Measurements from ENCODE around the gene DDX1.

The DDX1 gene

DNA sequence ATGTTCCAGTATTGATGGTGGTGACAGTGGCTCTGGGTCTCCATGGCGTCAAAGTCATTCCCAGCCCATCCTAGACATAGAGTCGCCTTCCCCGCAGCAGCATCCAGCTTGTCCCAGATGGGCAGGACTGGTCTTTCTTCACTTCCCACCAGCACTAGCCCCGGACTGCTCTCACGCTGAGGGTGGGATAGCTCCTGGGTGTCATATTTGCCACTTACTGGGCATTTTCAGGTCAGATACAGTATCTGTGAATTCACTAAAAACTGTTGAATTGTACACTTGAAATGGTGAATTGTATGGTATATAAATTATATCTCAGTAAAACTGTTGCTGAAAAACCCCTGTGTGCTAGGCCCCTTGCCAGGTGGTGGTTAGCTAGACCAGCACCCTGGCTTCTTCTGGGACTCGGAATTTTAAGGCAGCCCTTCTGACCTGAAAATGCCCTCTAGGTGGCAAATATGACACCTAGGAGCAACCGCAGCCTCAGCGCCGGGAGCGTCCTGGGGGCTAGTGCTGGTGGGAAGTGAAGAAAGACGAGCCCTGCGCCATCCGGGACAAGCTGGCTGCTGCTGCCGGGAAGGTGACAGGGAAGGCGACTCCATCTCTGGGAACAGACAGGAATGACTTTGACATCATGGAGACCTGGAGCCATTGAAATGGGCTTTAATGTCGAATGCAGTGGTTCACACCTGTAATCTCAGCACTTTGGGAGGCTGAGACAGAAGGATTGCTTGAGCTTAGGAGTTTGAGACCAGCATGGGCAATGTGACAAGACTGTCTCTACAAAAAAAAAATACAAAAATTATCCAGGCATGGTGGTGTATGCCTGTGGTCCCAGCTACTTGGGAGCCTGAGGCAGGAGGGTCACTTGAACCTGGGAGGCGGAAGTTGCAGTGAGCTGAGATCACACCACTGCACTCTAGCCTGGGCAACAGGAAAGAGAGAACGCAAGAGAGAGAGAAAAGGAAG, 56.2 kb downstream of the DDX1 start:
- DNase-seq: no peak

DNA sequence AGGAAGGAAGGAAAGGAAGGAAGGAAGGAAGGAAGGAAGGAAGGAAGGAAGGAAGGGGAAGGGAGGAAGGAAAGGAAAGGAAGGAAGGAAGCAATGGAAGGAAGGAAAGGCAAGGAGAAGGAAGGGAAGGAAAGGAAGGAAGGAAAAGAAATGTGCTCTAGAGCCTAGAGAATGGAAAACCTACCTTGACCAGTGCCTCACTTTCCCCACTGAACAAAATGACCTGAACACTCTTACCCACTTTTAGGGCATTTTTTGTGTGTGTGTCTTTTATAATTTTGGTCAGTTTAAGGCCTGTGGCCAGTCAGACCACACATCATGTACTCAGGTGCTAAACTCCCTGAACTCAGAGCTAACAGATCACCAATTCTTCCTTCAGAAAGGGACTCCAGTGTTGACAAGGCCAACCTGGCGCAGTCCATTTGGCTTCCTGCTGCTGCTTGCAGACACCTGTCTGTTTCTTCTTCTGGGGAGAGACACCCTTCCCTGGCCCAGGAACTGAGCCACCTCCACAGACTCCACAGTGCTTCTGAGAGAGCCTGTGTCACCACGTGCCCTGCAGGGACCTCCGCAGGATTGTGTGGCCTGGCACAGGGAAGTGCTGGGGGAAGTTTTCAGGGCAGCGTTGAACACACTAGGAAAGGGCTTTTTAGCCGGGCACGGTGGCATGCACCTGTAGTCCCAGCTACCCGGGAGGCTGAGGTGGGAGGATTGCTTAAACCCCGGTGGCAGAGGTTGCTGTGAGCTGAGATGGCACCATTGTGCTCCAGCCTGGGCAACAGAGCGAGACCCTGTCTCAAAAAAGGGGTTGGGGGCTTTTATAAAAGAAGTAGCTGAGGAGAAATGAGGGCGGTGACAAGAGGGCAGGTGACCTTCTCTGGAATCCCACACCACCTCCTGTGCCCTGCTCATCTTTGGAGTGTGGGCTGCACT, 57.2 kb downstream of the DDX1 start:
- DNase-seq: no peak

- no peak for DNase-seq
Measured at GRCh38 chr2:15649561-15650255, 58.0 kb downstream of the DDX1 start.

- no peak for DNase-seq
Measured at GRCh38 chr2:15650616-15651366, 59.1 kb downstream of the DDX1 start.

DNA sequence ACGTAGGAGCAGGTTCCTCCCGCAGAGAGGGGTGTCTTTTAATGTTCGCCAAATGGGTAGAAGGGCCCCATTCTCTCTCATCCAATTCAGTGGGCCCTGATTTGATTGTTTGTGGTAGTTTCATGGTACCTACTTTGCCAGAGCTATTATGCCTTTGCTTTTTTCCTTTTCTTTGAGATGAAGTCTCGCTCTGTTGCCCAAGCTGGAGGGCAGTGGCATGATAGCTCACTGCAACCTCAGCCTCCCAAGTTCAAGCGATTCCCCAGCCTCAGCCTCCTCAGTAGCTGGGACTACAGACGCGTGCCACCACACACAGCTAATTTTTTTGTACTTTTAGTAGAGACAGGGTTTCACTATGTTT, 59.7 kb downstream of the DDX1 start:
- DNase-seq: no peak

GRCh38 chr2:15652252-15652651, 60.6 kb downstream of the DDX1 start:
- no peak for DNase-seq

DNA sequence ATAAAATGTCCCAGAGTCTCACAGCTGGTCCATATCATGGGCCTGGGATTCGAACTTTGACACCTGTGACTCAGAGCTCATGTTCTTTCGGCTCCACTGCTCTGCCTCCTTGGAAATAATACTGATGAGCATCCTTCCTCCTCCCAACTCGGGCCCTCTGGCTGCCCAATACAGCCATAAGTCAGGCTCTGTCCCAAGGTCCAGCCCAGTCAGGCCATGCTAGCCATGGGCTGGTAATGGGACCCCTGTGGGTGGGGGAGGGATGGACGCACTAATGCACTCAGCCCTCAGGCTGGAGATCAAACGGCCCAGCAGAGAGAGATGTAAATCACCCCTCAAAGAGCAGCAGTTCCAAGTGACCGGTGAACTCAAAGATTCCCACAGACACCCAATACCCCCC, 61.1 kb downstream of the DDX1 start:
- no peak for DNase-seq

GRCh38 chr2:15653806-15654726, 62.4 kb downstream of the DDX1 start:
- no peak for DNase-seq

DNA sequence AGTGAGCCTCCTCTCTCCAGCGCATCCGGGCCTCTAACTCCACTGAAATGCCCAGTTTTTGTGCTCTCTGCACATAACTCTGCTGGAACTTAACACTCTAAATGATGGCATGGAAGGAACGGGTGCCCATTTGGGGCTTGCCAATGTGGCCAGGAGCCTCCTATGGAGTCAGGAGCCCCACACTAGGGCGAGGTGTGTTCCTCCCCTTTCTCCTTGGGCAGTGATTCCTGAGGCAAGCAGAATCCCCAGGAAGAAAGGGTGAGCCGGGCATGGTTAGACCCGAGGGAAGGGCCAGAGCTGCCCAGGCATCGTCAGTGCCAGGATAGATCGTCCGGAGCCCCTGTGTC, 63.0 kb downstream of the DDX1 start:
- no peak for DNase-seq

DNA sequence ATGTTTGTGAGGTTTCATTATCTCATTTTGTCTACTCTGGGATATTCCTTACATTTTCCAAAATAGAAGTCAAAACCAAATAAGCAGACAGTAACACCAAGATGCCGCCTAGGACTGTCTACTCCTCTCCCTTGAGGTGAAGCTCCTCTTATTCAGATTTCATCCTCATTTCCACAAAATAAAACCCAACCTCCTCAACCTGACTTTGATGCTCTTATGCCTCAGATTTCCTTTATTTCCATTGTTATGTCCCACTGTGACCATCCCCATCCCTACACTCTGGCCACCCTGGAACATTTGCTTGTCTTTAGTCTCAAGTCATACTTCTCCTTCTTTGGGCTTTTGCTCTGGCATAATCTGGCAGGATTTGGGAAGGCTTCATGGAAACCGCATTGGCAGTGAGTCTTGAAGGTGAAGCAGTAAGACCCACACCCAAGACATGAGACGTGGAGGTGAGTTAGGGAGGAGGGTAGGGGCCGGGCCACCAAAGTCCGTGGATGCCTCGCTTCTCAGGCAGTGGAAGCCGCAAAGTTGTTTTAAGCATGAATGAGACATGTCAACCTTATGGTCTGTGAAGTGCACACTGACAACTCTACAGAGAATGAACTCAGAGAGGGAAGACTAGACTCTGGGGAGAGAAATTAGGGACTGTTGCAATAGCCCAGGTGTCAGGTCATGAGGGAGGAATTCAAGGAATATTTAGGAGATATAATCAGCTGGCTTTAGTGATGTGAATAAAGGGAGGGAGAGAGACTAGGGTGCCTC, 63.6 kb downstream of the DDX1 start:
- DNase-seq: no peak

GRCh38 chr2:15656090-15656489, 64.4 kb downstream of the DDX1 start:
- no peak for DNase-seq

- DNase-seq: no peak
Measured at GRCh38 chr2:15657759-15658158, 66.1 kb downstream of the DDX1 start.

GRCh38 chr2:15658911-15659310, 67.2 kb downstream of the DDX1 start:
- DNase-seq: no peak

DNA sequence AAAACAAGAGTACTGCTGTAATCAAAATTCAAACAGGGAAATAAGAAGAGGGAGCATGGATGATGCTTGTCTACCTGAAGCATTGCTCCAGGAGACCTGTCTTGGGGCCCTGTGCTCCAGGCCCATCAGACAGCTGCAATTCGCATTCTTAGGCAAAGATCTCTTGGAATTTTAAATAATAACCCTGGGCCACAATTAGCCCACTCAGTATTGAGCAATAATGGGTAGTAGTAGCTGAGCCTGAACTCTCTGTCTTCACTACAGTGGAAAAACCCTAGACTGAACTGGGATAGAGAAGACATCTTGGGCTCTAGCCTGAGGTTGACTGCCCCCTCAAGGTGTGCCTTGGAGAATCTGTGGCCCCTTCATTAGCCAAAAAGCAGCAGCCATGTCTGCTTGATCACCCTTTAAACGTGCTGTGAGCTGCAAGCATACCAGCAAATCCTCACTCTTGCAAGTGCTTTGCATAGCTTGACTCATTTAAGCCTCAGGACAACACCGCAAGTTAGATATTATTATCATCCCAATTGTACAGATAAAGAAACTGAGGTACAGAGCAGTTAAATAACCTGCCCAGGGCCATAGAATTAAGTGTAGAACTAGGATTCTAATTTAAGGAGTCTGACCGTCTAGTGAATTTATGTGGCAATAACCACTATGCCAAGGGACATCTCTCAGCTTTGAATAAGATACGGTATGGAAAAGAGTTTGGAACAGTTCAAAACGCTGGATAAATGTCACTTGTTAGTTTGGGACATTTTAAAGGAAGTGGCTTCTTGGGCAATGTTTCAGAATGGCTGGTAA, 69.0 kb downstream of the DDX1 start:
- DNase-seq: no peak

DNA sequence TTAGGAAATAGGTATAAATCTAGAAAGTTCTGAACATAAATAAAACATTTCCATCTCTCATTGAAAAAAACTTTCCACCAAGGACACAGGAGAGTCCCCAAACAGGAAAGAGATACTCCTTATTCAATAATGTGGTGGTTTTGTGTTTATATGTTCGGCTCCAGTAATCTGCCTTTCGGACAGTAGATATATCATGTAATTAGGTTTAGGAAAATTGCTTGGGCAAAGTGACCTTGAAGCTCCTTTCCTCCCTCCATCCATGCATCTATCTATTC, 69.6 kb downstream of the DDX1 start:
- no peak for DNase-seq

DNA sequence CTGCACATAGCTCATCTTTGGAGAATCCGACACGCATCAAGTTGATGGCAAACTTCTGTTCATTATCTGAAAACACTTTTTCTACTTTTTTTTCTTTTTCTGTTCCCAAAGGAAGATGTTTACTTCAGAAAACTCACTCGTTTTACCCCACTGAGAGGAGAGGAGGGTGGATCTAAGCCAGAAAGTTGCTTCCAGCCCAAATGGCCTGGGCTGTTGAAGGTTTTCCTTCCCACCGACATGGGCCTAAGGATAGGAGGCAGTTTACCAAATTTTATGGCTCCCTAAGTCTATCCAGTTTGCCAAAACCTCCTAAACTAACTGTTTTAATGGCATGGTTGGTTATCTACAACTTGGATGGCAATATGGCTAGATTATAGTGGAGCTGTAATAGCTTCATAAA, 70.4 kb downstream of the DDX1 start:
- DNase-seq: no peak

DNA sequence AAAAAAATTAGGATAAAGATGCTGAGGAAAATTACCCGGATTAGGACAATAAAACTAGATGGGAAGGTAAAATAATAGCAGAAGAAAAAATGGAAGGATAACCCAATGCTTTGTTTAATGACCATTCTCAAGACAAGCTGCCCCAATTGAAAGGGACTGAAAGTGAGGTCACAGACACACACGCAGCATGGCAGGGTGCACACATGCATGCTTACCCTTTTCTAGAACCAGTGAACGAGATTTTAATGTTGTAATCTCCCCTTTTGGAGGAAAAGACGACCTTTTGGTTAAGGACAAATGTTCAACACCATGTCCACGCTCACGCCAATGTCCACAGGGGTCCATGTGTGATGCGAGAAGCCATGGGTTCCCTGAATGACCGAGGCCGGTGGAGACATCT, 70.9 kb downstream of the DDX1 start:
- DNase-seq: no peak

- no peak for DNase-seq
Measured at GRCh38 chr2:15663802-15664201, 72.1 kb downstream of the DDX1 start.

DNA sequence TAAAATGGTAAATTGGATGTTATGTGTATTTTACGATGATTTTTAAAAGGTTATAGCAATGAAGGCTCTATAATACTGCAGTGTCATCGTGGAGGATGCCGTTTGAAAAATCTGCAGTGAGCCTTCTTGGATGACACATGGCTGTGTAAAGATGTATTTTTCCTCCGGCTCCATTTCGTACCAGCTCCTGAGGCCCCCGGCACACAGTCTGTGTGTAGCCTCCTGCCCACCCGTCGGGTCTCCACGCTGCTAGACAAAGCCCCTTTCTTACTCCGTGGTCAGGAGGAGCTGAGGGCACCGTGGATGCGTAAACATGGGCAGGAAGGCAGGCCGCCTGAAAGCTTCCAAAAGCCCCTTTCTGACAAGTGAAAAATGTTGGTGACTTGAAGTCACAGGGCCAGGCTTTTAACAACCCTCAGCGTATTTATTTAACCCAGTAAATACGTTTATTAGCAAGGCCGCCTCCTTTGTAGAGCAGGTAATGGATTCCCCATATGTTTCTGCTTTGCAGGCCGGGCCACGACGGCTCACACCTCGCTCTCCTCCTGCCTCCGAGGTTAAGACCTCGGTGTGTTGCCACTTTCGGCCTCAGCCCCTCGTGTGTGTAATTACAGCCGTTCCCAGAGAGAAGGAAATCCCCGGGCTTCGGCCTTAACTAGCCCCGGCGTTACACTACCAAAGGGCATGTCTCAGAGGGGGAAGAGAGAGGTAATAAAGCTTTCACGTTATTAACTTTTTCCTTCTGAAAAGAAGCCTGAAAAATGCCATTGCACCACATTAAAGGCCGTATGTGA, 72.8 kb downstream of the DDX1 start:
- DNase-seq: no peak
